Keratinocyte (primary cell): Measurements from ENCODE around the gene ACADSB. TPM values are rescaled to one million over a fixed set of nuclear protein-coding genes. Genes with fewer than 3 reads are reported as not detected.

Experiments used
- DNase-seq: peaks from one replicate; pipeline ENCODE4 v3.0.0-alpha.2; 2011; ENCODE audit warnings: low read depth, missing footprints, low spot score
- FAIRE-seq: peaks from 2 replicates; lab custom pipeline; 2011; peaks lifted over from hg19 to GRCh38; lab: Jason Lieb, UNC
- H2AFZ ChIP-seq: 2 replicates; pipeline ENCODE4 v1.6.0; 2012; ENCODE audit warnings: low read length, control low read depth, inconsistent platforms; ENCODE audit not compliant: control insufficient read depth
- H3K27ac ChIP-seq: 2 replicates; pipeline ENCODE4 v1.5.1; 2011; ENCODE audit warnings: low read length; ENCODE audit not compliant: control insufficient read depth, insufficient read depth
- H3K27me3 ChIP-seq: 3 replicates; pipeline ENCODE4 v1.6.0; 2011; ENCODE audit warnings: low read length; ENCODE audit not compliant: control insufficient read depth, insufficient read depth; ENCODE audit errors: extremely low read depth
- H3K36me3 ChIP-seq, 2 experiments: 2 replicates in 1 of 2; 3 replicates in 1 of 2; pipeline ENCODE4 v1.5.1; 2011; ENCODE audit warnings: low read length in 2 of 2, mild to moderate bottlenecking in 1 of 2; ENCODE audit not compliant: control insufficient read depth in 2 of 2, insufficient read depth in 2 of 2; ENCODE audit errors: extremely low read depth in 1 of 2
- H3K4me1 ChIP-seq: 3 replicates; pipeline ENCODE4 v1.5.1; 2011; ENCODE audit warnings: low read length; ENCODE audit not compliant: control insufficient read depth, insufficient read depth; ENCODE audit errors: extremely low read depth
- H3K4me2 ChIP-seq: 3 replicates; pipeline ENCODE4 v1.6.0; 2011; ENCODE audit warnings: low read depth, low read length; ENCODE audit not compliant: control insufficient read depth, insufficient read depth; ENCODE audit errors: extremely low read depth
- H3K4me3 ChIP-seq, 3 experiments: fragments of 200-600 bp in 1 of 3; sonication (generic) in 1 of 3; 2 replicates in 2 of 3; 3 replicates in 1 of 3; pipeline ENCODE4 v1.5.1; 2011 to 2016; ENCODE audit warnings: low read length in 3 of 3, mild to moderate bottlenecking in 3 of 3, control low read depth in 2 of 3, inconsistent platforms in 1 of 3, low read depth in 1 of 3, mixed read lengths in 1 of 3, mixed run types in 1 of 3, moderate library complexity in 1 of 3; ENCODE audit not compliant: control insufficient read depth in 2 of 3, insufficient read depth in 2 of 3; ENCODE audit errors: extremely low read depth in 1 of 3
- H3K79me2 ChIP-seq: 2 replicates; pipeline ENCODE4 v1.6.0; 2012; ENCODE audit warnings: low read length; ENCODE audit not compliant: control insufficient read depth, insufficient read depth
- H3K9ac ChIP-seq: 3 replicates; pipeline ENCODE4 v1.6.0; 2011; ENCODE audit warnings: low read length; ENCODE audit not compliant: control insufficient read depth, insufficient read depth; ENCODE audit errors: extremely low read depth
- H3K9me1 ChIP-seq: 3 replicates; pipeline ENCODE4 v1.6.0; 2011; ENCODE audit warnings: low read length; ENCODE audit not compliant: control insufficient read depth, insufficient read depth; ENCODE audit errors: extremely low read depth
- H3K9me3 ChIP-seq: 2 replicates; pipeline ENCODE4 v1.5.1; 2012; ENCODE audit warnings: low read depth, low read length; ENCODE audit not compliant: control insufficient read depth
- H4K20me1 ChIP-seq: 3 replicates; pipeline ENCODE4 v1.6.0; 2011; ENCODE audit warnings: low read length; ENCODE audit not compliant: control insufficient read depth, insufficient read depth; ENCODE audit errors: extremely low read depth
- CTCF ChIP-seq, 3 experiments: IDR thresholded peaks in 1 of 3; conservative IDR thresholded peaks in 1 of 3; optimal IDR thresholded peaks in 1 of 3; 2 replicates in 2 of 3; 3 replicates in 1 of 3; pipeline versions ENCODE3 to v1.5.1; 2011; ENCODE audit warnings: low read length in 3 of 3, mild to moderate bottlenecking in 3 of 3, moderate library complexity in 2 of 3, control low read depth in 1 of 3, inconsistent platforms in 1 of 3; ENCODE audit not compliant: insufficient read depth in 2 of 3; ENCODE audit errors: extremely low read depth in 1 of 3
- EZH2 ChIP-seq: IDR thresholded peaks from one replicate; pipeline ENCODE4 v1.6.1; 2012; ENCODE audit warnings: inconsistent platforms, mild to moderate bottlenecking, low read length, moderate library complexity
- dilution Hi-C: fragments of 300-500 bp; cut with MboI; formaldehyde crosslinking; loops from one replicate; pipeline ENCODE4 v1.7.0; 2020; ENCODE audit warnings: low sequenced_read_pairs; ENCODE audit not compliant: extremely low pct_ligation_motif_present
- polyA plus RNA-seq, 5 experiments: library from polyadenylated mRNA; depleted of rRNA in 3 of 5; stranded (reverse) in 3 of 5; stranded (forward) in 1 of 5; unstranded in 1 of 5; fragments of >200 nt; gene quantifications; 1 replicate in 1 of 5; 2 replicates in 3 of 5; 3 replicates in 1 of 5; pipeline versions ENCODE4 v1.2.1 to v1.2.3, GENCODE V29; 2011 to 2012; ENCODE audit warnings: missing spikeins in 2 of 5, low read depth in 1 of 5, low replicate concordance in 1 of 5

ACADSB gene
- polyA plus RNA-seq, 1 donor (not counting 4 experiments of a cell fraction or from before 2014, with no cell fraction given), result 10.1 TPM

- no peak for DNase-seq
- dilution Hi-C loops, result no loop called here
- Histone ChIP-seq H2AFZ (no peak overlapping the region), H3K4me3 (no peak overlapping the region), H3K4me2 (no peak overlapping the region), H3K9me3 (no peaks in the 10 kb centered on the region), H3K4me1 (no peaks in the 10 kb centered on the region), H3K36me3 (no peaks in the 10 kb centered on the region), H3K27ac (no peak overlapping the region), H3K79me2 (no peaks in the 10 kb centered on the region), H4K20me1 (no peaks in the 10 kb centered on the region), H3K27me3 (peaks cover 4% of the 10 kb centered on the region), H3K9ac (no peak overlapping the region), H3K9me1 (no peaks in the 10 kb centered on the region)
- TF ChIP-seq CTCF (optimal IDR thresholded peaks at IDR 0.05 in 1 of 3, IDR thresholded peaks at IDR 0.05 in 1 of 3, conservative IDR thresholded peaks at IDR 0.05 in 1 of 3; ENCODE audit: extremely low read depth in 1 of 3, insufficient read depth in 2 of 3, low read length in 3 of 3) (no peak), EZH2 (no peak)
- FAIRE-seq, result no peak
Measured at GRCh38 chr10:122966879-122967278, 41.9 kb upstream of the ACADSB start.

GRCh38 chr10:122968698-122969097 lies 40.1 kb upstream of the ACADSB start:
- no peak overlapping the region for H2AFZ ChIP-seq
- H3K4me2 ChIP-seq, result no peak overlapping the region
- FAIRE-seq (no peak), DNase-seq (no peak)
- no peaks in the 10 kb centered on the region for H3K79me2 ChIP-seq
- no peak overlapping the region for H3K9ac ChIP-seq
- H3K36me3 ChIP-seq, result no peaks in the 10 kb centered on the region
- no peaks in the 10 kb centered on the region for H3K9me3 ChIP-seq
- dilution Hi-C loops, result no loop called here
- TF ChIP-seq EZH2 (no peak), CTCF (optimal IDR thresholded peaks at IDR 0.05 in 1 of 3, IDR thresholded peaks at IDR 0.05 in 1 of 3, conservative IDR thresholded peaks at IDR 0.05 in 1 of 3; ENCODE audit: extremely low read depth in 1 of 3, insufficient read depth in 2 of 3, low read length in 3 of 3) (no peak)
- H3K27ac ChIP-seq, result no peak overlapping the region
- no peaks in the 10 kb centered on the region for H3K4me1 ChIP-seq
- H4K20me1 ChIP-seq, result no peaks in the 10 kb centered on the region
- H3K27me3 ChIP-seq, result peaks cover 4% of the 10 kb centered on the region
- no peak overlapping the region for H3K4me3 ChIP-seq
- no peaks in the 10 kb centered on the region for H3K9me1 ChIP-seq
